ENCODE measurements around the gene C1orf159. TPM values are rescaled to one million over a fixed set of nuclear protein-coding genes. Genes with fewer than 3 reads are reported as not detected.

Gene C1orf159
- total RNA-seq, 1 experiment from 2014 or later = 15.7 TPM

GRCh38 chr1:1151306-1151705 is 35.4 kb upstream of the C1orf159 start:
- POLR2A ChIA-PET = no interaction called here
- H3K4me1 Mint-ChIP-seq (ENCODE audit: insufficient read depth, unreplicated experiment) = no peaks in the 10 kb centered on the region
- peaks cover 18% of the 10 kb centered on the region for H3K9me3 Mint-ChIP-seq (ENCODE audit: unreplicated experiment)
- H3K27me3 Mint-ChIP-seq (ENCODE audit: insufficient read depth, unreplicated experiment) = peaks cover 15% of the 10 kb centered on the region
- no peak for TF ChIP-seq CTCF (IDR thresholded peaks at IDR 0.05; ENCODE audit: unreplicated experiment)
- intact Hi-C loops (cut with micrococcal nuclease) = no loop called here
- CTCF ChIA-PET = no interaction called here
- no peaks in the 10 kb centered on the region for H3K36me3 Mint-ChIP-seq (ENCODE audit: insufficient read depth, unreplicated experiment)
- no peak overlapping the region for H3K27ac Mint-ChIP-seq (ENCODE audit: low read depth, unreplicated experiment)
- BruUV-seq (replicated peaks) = no TSS peak
- DNase-seq (ENCODE audit: unreplicated experiment) = no peak
- no peak overlapping the region for H3K4me3 Mint-ChIP-seq (ENCODE audit: unreplicated experiment)

- DNase-seq (ENCODE audit: unreplicated experiment) = no peak
- H3K27ac Mint-ChIP-seq (ENCODE audit: low read depth, unreplicated experiment) = no peak overlapping the region
- peaks cover 15% of the 10 kb centered on the region for H3K27me3 Mint-ChIP-seq (ENCODE audit: insufficient read depth, unreplicated experiment)
- ChIA-PET CTCF (no interaction called here), POLR2A (no interaction called here)
- no peaks in the 10 kb centered on the region for H3K4me1 Mint-ChIP-seq (ENCODE audit: insufficient read depth, unreplicated experiment)
- no peak overlapping the region for H3K4me3 Mint-ChIP-seq (ENCODE audit: unreplicated experiment)
- TF ChIP-seq CTCF (IDR thresholded peaks at IDR 0.05; ENCODE audit: unreplicated experiment) = no peak
- no peaks in the 10 kb centered on the region for H3K36me3 Mint-ChIP-seq (ENCODE audit: insufficient read depth, unreplicated experiment)
- intact Hi-C loops (cut with micrococcal nuclease) = no loop called here
- H3K9me3 Mint-ChIP-seq (ENCODE audit: unreplicated experiment) = peaks cover 18% of the 10 kb centered on the region
- BruUV-seq (replicated peaks) = no TSS peak
These were observed 34.2 kb upstream of the C1orf159 start for GRCh38 chr1:1150100-1150499.

GRCh38 chr1:1149416-1149815 is 33.5 kb upstream of the C1orf159 start:
- Mint-ChIP-seq H3K27ac (ENCODE audit: low read depth, unreplicated experiment) (no peak overlapping the region), H3K9me3 (ENCODE audit: unreplicated experiment) (peaks cover 18% of the 10 kb centered on the region), H3K4me3 (ENCODE audit: unreplicated experiment) (no peak overlapping the region), H3K4me1 (ENCODE audit: insufficient read depth, unreplicated experiment) (no peaks in the 10 kb centered on the region), H3K27me3 (ENCODE audit: insufficient read depth, unreplicated experiment) (peaks cover 15% of the 10 kb centered on the region), H3K36me3 (ENCODE audit: insufficient read depth, unreplicated experiment) (no peaks in the 10 kb centered on the region)
- POLR2A ChIA-PET = no interaction called here
- intact Hi-C loops (cut with micrococcal nuclease) = no loop called here
- CTCF ChIA-PET = no interaction called here
- BruUV-seq (replicated peaks) = no TSS peak
- TF ChIP-seq CTCF (IDR thresholded peaks at IDR 0.05; ENCODE audit: unreplicated experiment) = no peak
- DNase-seq (ENCODE audit: unreplicated experiment) = no peak

- Mint-ChIP-seq H3K4me1 (ENCODE audit: insufficient read depth, unreplicated experiment) (no peaks in the 10 kb centered on the region), H3K36me3 (ENCODE audit: insufficient read depth, unreplicated experiment) (no peaks in the 10 kb centered on the region), H3K27ac (ENCODE audit: low read depth, unreplicated experiment) (no peak overlapping the region), H3K9me3 (ENCODE audit: unreplicated experiment) (peaks cover 16% of the 10 kb centered on the region), H3K4me3 (ENCODE audit: unreplicated experiment) (no peak overlapping the region), H3K27me3 (ENCODE audit: insufficient read depth, unreplicated experiment) (peaks cover 15% of the 10 kb centered on the region)
- CTCF ChIA-PET = no interaction called here
- POLR2A ChIA-PET = no interaction called here
- BruUV-seq (replicated peaks) = no TSS peak
- no peak for TF ChIP-seq CTCF (IDR thresholded peaks at IDR 0.05; ENCODE audit: unreplicated experiment)
- no peak for DNase-seq (ENCODE audit: unreplicated experiment)
- intact Hi-C loops (cut with micrococcal nuclease) = no loop called here
These were observed 32.7 kb upstream of the C1orf159 start for GRCh38 chr1:1148569-1148968.
